ENCODE data around the gene TRPV4.

DNA sequence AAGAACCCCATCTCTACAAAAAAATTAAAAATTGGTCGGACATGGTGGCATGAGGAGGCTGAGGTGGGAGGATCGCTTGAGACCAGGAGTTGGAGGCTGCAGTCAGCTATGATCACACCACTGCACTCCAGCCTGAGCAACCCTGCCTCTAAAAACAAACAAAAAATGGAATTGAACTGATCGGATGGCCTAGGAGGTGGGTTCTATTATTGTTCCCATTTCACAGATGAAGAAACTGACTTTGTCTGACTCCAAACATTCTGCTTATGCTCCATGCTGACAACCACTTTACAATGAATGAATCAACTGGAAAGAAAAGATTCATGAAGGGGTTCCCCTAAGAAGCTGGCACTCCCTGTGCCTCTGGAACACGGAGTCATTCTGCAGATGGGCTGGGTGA is 47.3 kb downstream of the TRPV4 start:
- TF ChIP-seq REST (IDR thresholded peaks at IDR 0.05; ENCODE audit: unreplicated experiment) = no peak
- TF ChIP-seq EZH2 (IDR thresholded peaks at IDR 0.05; ENCODE audit: low read depth, unreplicated experiment) = no peak
- TF ChIP-seq, protein P1, sequence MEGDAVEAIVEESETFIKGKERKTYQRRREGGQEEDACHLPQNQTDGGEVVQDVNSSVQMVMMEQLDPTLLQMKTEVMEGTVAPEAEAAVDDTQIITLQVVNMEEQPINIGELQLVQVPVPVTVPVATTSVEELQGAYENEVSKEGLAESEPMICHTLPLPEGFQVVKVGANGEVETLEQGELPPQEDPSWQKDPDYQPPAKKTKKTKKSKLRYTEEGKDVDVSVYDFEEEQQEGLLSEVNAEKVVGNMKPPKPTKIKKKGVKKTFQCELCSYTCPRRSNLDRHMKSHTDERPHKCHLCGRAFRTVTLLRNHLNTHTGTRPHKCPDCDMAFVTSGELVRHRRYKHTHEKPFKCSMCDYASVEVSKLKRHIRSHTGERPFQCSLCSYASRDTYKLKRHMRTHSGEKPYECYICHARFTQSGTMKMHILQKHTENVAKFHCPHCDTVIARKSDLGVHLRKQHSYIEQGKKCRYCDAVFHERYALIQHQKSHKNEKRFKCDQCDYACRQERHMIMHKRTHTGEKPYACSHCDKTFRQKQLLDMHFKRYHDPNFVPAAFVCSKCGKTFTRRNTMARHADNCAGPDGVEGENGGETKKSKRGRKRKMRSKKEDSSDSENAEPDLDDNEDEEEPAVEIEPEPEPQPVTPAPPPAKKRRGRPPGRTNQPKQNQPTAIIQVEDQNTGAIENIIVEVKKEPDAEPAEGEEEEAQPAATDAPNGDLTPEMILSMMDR (conservative IDR thresholded peaks at IDR 0.05; ENCODE audit: low read depth in 2 of 2) = no peak
- TF ChIP-seq EZH2phosphoT487 (IDR thresholded peaks at IDR 0.05; ENCODE audit: unreplicated experiment) = no peak
- TF ChIP-seq JUNB (IDR thresholded peaks at IDR 0.05; ENCODE audit: unreplicated experiment) = no peak
- no peak for TF ChIP-seq ZNF331 (CRISPR knock-in tag; IDR thresholded peaks at IDR 0.05; ENCODE audit: low read depth)
- TF ChIP-seq, protein P2, sequence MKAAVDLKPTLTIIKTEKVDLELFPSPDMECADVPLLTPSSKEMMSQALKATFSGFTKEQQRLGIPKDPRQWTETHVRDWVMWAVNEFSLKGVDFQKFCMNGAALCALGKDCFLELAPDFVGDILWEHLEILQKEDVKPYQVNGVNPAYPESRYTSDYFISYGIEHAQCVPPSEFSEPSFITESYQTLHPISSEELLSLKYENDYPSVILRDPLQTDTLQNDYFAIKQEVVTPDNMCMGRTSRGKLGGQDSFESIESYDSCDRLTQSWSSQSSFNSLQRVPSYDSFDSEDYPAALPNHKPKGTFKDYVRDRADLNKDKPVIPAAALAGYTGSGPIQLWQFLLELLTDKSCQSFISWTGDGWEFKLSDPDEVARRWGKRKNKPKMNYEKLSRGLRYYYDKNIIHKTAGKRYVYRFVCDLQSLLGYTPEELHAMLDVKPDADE (IDR thresholded peaks at IDR 0.05) = no peak
- no peak for TF ChIP-seq POLR2AphosphoS5 (IDR thresholded peaks at IDR 0.05; ENCODE audit: low read depth)
- TF ChIP-seq CREB1 (CRISPR knock-in tag; IDR thresholded peaks at IDR 0.05; ENCODE audit: low read depth) = no peak
- TF ChIP-seq ZNF114 (CRISPR knock-in tag; IDR thresholded peaks at IDR 0.05) = no peak
- TF ChIP-seq, protein P3, sequence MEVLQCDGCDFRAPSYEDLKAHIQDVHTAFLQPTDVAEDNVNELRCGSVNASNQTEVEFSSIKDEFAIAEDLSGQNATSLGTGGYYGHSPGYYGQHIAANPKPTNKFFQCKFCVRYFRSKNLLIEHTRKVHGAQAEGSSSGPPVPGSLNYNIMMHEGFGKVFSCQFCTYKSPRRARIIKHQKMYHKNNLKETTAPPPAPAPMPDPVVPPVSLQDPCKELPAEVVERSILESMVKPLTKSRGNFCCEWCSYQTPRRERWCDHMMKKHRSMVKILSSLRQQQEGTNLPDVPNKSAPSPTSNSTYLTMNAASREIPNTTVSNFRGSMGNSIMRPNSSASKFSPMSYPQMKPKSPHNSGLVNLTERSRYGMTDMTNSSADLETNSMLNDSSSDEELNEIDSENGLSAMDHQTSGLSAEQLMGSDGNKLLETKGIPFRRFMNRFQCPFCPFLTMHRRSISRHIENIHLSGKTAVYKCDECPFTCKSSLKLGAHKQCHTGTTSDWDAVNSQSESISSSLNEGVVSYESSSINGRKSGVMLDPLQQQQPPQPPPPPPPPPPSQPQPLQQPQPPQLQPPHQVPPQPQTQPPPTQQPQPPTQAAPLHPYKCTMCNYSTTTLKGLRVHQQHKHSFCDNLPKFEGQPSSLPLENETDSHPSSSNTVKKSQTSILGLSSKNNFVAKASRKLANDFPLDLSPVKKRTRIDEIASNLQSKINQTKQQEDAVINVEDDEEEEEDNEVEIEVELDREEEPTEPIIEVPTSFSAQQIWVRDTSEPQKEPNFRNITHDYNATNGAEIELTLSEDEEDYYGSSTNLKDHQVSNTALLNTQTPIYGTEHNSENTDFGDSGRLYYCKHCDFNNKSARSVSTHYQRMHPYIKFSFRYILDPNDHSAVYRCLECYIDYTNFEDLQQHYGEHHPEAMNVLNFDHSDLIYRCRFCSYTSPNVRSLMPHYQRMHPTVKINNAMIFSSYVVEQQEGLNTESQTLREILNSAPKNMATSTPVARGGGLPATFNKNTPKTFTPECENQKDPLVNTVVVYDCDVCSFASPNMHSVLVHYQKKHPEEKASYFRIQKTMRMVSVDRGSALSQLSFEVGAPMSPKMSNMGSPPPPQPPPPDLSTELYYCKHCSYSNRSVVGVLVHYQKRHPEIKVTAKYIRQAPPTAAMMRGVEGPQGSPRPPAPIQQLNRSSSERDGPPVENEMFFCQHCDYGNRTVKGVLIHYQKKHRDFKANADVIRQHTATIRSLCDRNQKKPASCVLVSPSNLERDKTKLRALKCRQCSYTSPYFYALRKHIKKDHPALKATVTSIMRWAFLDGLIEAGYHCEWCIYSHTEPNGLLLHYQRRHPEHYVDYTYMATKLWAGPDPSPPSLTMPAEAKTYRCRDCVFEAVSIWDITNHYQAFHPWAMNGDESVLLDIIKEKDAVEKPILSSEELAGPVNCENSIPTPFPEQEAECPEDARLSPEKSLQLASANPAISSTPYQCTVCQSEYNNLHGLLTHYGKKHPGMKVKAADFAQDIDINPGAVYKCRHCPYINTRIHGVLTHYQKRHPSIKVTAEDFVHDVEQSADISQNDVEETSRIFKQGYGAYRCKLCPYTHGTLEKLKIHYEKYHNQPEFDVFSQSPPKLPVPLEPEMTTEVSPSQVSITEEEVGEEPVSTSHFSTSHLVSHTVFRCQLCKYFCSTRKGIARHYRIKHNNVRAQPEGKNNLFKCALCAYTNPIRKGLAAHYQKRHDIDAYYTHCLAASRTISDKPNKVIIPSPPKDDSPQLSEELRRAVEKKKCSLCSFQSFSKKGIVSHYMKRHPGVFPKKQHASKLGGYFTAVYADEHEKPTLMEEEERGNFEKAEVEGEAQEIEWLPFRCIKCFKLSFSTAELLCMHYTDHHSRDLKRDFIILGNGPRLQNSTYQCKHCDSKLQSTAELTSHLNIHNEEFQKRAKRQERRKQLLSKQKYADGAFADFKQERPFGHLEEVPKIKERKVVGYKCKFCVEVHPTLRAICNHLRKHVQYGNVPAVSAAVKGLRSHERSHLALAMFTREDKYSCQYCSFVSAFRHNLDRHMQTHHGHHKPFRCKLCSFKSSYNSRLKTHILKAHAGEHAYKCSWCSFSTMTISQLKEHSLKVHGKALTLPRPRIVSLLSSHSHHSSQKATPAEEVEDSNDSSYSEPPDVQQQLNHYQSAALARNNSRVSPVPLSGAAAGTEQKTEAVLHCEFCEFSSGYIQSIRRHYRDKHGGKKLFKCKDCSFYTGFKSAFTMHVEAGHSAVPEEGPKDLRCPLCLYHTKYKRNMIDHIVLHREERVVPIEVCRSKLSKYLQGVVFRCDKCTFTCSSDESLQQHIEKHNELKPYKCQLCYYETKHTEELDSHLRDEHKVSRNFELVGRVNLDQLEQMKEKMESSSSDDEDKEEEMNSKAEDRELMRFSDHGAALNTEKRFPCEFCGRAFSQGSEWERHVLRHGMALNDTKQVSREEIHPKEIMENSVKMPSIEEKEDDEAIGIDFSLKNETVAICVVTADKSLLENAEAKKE (CRISPR knock-in tag; IDR thresholded peaks at IDR 0.05) = no peak

Data from GM23338 (cell line).